Measurements from ENCODE around the gene HSPA1A. TPM values are rescaled to one million over a fixed set of nuclear protein-coding genes. Genes with fewer than 3 reads are reported as not detected.

HSPA1A gene
- total and polyA plus RNA-seq, 8 donors = 64.3 to 205 (median 96.5) TPM

GRCh38 chr6:31778193-31778592, 37.1 kb upstream of the HSPA1A start:
- no peaks in the 10 kb centered on the region for H3K27me3 ChIP-seq
- H3K4me1 ChIP-seq = peaks cover 7 to 19% of the 10 kb centered on the region in 2 donors
- intact Hi-C loops (cut with DNase I) = no loop called here
- peak in 1 of 4 donors; percentile 31 for DNase-seq
- no peaks in the 10 kb centered on the region for H3K9me3 ChIP-seq
- no peak for ATAC-seq
- no peak overlapping the region for H3K27ac ChIP-seq
- TF ChIP-seq CTCF (IDR thresholded peaks at IDR 0.05) = no peak
- peaks cover 0 to 53% of the 10 kb centered on the region in 2 donors for H3K36me3 ChIP-seq
- H3K4me3 ChIP-seq = no peak overlapping the region

GRCh38 chr6:31778999-31779885, 36.1 kb upstream of the HSPA1A start:
- peaks cover 7 to 18% of the 10 kb centered on the region in 2 donors for H3K4me1 ChIP-seq
- H3K4me3 ChIP-seq = no peak overlapping the region
- no peak for TF ChIP-seq CTCF (IDR thresholded peaks at IDR 0.05)
- no peak overlapping the region for H3K27ac ChIP-seq
- H3K9me3 ChIP-seq = no peaks in the 10 kb centered on the region
- peak in 1 of 4 donors; percentile 69 for DNase-seq
- peaks cover 0 to 63% of the 10 kb centered on the region in 2 donors for H3K36me3 ChIP-seq
- ATAC-seq = no peak
- H3K27me3 ChIP-seq = no peaks in the 10 kb centered on the region
- intact Hi-C loops (cut with DNase I) = no loop called here

GRCh38 chr6:31779908-31780307, 35.4 kb upstream of the HSPA1A start:
- Histone ChIP-seq H3K4me3 (no peak overlapping the region), H3K27ac (no peak overlapping the region), H3K9me3 (no peaks in the 10 kb centered on the region), H3K4me1 (peaks cover 7 to 18% of the 10 kb centered on the region in 2 donors), H3K27me3 (no peaks in the 10 kb centered on the region), H3K36me3 (peaks cover 0 to 70% of the 10 kb centered on the region in 2 donors)
- ATAC-seq = no peak
- no peak for TF ChIP-seq CTCF (IDR thresholded peaks at IDR 0.05)
- intact Hi-C loops (cut with DNase I) = no loop called here
- DNase-seq = peak in 1 of 4 donors; percentile 53

GRCh38 chr6:31780507-31781243, 34.7 kb upstream of the HSPA1A start:
- Histone ChIP-seq H3K27ac (no peak overlapping the region), H3K4me1 (peaks cover 7 to 18% of the 10 kb centered on the region in 2 donors), H3K36me3 (peaks cover 0 to 78% of the 10 kb centered on the region in 2 donors), H3K9me3 (no peaks in the 10 kb centered on the region), H3K4me3 (no peak overlapping the region), H3K27me3 (no peaks in the 10 kb centered on the region)
- intact Hi-C loops (cut with DNase I) = no loop called here
- no peak for TF ChIP-seq CTCF (IDR thresholded peaks at IDR 0.05)
- no peak for ATAC-seq
- peak in 1 of 4 donors; percentile 53 for DNase-seq
